Heart left ventricle (tissue), 13 donors: Measurements from ENCODE around the gene NCEH1.

Experiments
- POLR2A ChIP-seq, 2 donors: fragments of 450-650 bp; IDR thresholded peaks; one replicate each; pipeline ENCODE4 v1.6.1; 2017; ENCODE audit warnings: antibody characterized with exemption in 2 of 2, mild to moderate bottlenecking in 2 of 2, moderate library complexity in 2 of 2
- TF ChIP-seq, protein P1 (sequence below), 12 donors: fragments of 200-600 bp; sonication (generic) in 4 of 12; IDR thresholded peaks; one replicate each; pipeline versions ENCODE4 v1.5.0 to v1.8.0; 2018 to 2022; ENCODE audit warnings: antibody characterized with exemption in 12 of 12, mild to moderate bottlenecking in 5 of 12
- donor health status: ischemic (EF 13 %, LVEDD 7.1; RV severe dilation, severe dysfunction).
- donor health status: DM: no; HTN: yes; CAD: no.
- donor health status: DM: no; HTN: no; CAD: no.
- donor health status: ischemic (EF 25% LVEDD 6.9; RV normal size, moderate dysfunction).
- donor health status: ischemic (EF 25% LVEDD 5.7; RV mildly dilated, moderate dysfunction).
- donor health status: ischemic (EF 35%, LVEDD 5.7; RV mildly dilated, moderate dysfunction).
- donor health status: nonischemic (EF 11% LVEDD 7.7; RV severe dilation, severe dysfunction).
- donor health status: DM: yes; HTN: yes; CAD: no.
- donor health status: PGD.
- donor health status: ischemic (EF 29% LVEDD 5.4; RV normal size, mild dysfunction).
- donor health status: nonischemic (EF 23%, LVEDD 6.1; RV moderate dilation, normal function).

DNA sequence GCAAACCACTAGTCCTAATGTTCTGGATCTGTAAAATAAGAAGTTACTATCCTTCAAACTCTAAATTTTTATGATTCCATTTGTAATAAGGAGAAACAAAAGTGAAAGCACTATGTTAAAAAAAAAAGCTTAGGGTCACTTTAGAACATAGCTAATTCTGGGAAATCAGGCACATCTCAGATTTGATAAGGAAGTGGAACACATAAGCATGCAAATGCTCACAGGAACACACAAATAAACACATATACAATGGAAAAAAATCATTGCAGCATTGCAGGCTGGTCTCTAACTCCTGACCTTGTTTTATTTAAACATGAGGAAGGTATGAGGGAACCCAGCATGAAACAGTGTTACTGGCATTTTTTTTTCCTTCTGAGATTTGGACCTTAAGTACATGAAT is 124.4 kb downstream of the NCEH1 start:
- TF ChIP-seq, protein P1, sequence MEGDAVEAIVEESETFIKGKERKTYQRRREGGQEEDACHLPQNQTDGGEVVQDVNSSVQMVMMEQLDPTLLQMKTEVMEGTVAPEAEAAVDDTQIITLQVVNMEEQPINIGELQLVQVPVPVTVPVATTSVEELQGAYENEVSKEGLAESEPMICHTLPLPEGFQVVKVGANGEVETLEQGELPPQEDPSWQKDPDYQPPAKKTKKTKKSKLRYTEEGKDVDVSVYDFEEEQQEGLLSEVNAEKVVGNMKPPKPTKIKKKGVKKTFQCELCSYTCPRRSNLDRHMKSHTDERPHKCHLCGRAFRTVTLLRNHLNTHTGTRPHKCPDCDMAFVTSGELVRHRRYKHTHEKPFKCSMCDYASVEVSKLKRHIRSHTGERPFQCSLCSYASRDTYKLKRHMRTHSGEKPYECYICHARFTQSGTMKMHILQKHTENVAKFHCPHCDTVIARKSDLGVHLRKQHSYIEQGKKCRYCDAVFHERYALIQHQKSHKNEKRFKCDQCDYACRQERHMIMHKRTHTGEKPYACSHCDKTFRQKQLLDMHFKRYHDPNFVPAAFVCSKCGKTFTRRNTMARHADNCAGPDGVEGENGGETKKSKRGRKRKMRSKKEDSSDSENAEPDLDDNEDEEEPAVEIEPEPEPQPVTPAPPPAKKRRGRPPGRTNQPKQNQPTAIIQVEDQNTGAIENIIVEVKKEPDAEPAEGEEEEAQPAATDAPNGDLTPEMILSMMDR (IDR thresholded peaks at IDR 0.05) = no peak
- TF ChIP-seq POLR2A (IDR thresholded peaks at IDR 0.05) = no peak
